Measurements from ENCODE around the gene CHRNA1. TPM values are rescaled to one million over a fixed set of nuclear protein-coding genes. Genes with fewer than 3 reads are reported as not detected.
A peak's percentile ranks its signal among the peaks of the same experiment; 100 is the strongest.

The CHRNA1 gene
- total RNA-seq, 1 donor from 2014 or later, result 3.7 TPM

- Histone ChIP-seq H3K4me3 (ENCODE audit: insufficient read depth, low read depth, low read length) (no peak overlapping the region), H2AFZ (ENCODE audit: low read depth, low read length) (no peak overlapping the region), H3K9ac (ENCODE audit: low read length) (no peak overlapping the region), H3K27ac (ENCODE audit: low read depth, low read length) (no peak overlapping the region), H3K27me3 (ENCODE audit: insufficient read depth, low read length) (peaks cover 2% of the 10 kb centered on the region), H3K36me3 (ENCODE audit: insufficient read depth, low read length) (no peaks in the 10 kb centered on the region), H3K4me1 (ENCODE audit: insufficient read depth, low read length) (no peaks in the 10 kb centered on the region), H4K20me1 (ENCODE audit: insufficient read depth, low read length) (no peaks in the 10 kb centered on the region), H3K9me3 (ENCODE audit: insufficient read depth, low read depth, low read length) (no peaks in the 10 kb centered on the region), H3K4me2 (ENCODE audit: low read length) (no peak overlapping the region), H3K79me2 (ENCODE audit: insufficient read depth, low read length) (no peaks in the 10 kb centered on the region)
- no peaks in the 10 kb centered on the region for H3K4me1 Mint-ChIP-seq (ENCODE audit: low read depth, unreplicated experiment)
- H3K36me3 Mint-ChIP-seq (ENCODE audit: low read depth, unreplicated experiment), result no peaks in the 10 kb centered on the region
- H3K27me3 Mint-ChIP-seq (ENCODE audit: low read depth, unreplicated experiment), result peaks cover 43% of the 10 kb centered on the region
- no peak for FAIRE-seq
- DNase-seq (ENCODE audit: low read depth), result no peak
- H3K4me3 Mint-ChIP-seq (ENCODE audit: unreplicated experiment), result no peak overlapping the region
- TF ChIP-seq EZH2 (IDR thresholded peaks at IDR 0.05; ENCODE audit: insufficient read depth, low read length) (no peak), CTCF (IDR thresholded peaks at IDR 0.05; ENCODE audit: insufficient read depth, low read depth, low read length) (no peak)
- H3K27ac Mint-ChIP-seq (ENCODE audit: unreplicated experiment), result no peak overlapping the region
- peaks cover 1% of the 10 kb centered on the region for H3K9me3 Mint-ChIP-seq (ENCODE audit: unreplicated experiment)
These were observed 25.4 kb downstream of the CHRNA1 start for GRCh38 chr2:174738841-174739240.

GRCh38 chr2:174731546-174731945 lies 32.7 kb downstream of the CHRNA1 start:
- H2AFZ ChIP-seq (ENCODE audit: low read depth, low read length), result no peak overlapping the region
- no peak for DNase-seq (ENCODE audit: low read depth)
- Mint-ChIP-seq H3K9me3 (ENCODE audit: unreplicated experiment) (peaks cover 2% of the 10 kb centered on the region), H3K27ac (ENCODE audit: unreplicated experiment) (no peak overlapping the region), H3K27me3 (ENCODE audit: low read depth, unreplicated experiment) (peaks cover 58% of the 10 kb centered on the region), H3K4me1 (ENCODE audit: low read depth, unreplicated experiment) (no peaks in the 10 kb centered on the region), H3K36me3 (ENCODE audit: low read depth, unreplicated experiment) (no peaks in the 10 kb centered on the region), H3K4me3 (ENCODE audit: unreplicated experiment) (no peak overlapping the region)
- H3K36me3 ChIP-seq (ENCODE audit: insufficient read depth, low read length), result no peaks in the 10 kb centered on the region
- peaks cover 49% of the 10 kb centered on the region for H3K27me3 ChIP-seq (ENCODE audit: insufficient read depth, low read length)
- no peaks in the 10 kb centered on the region for H3K79me2 ChIP-seq (ENCODE audit: insufficient read depth, low read length)
- no peak for FAIRE-seq
- TF ChIP-seq CTCF (IDR thresholded peaks at IDR 0.05; ENCODE audit: insufficient read depth, low read depth, low read length) (no peak), EZH2 (IDR thresholded peaks at IDR 0.05; ENCODE audit: insufficient read depth, low read length) (no peak)
- H3K9me3 ChIP-seq (ENCODE audit: insufficient read depth, low read depth, low read length), result no peaks in the 10 kb centered on the region
- no peak overlapping the region for H3K9ac ChIP-seq (ENCODE audit: low read length)
- no peak overlapping the region for H3K4me2 ChIP-seq (ENCODE audit: low read length)
- H3K4me1 ChIP-seq (ENCODE audit: insufficient read depth, low read length), result peaks cover 5% of the 10 kb centered on the region
- H4K20me1 ChIP-seq (ENCODE audit: insufficient read depth, low read length), result no peaks in the 10 kb centered on the region
- H3K27ac ChIP-seq (ENCODE audit: low read depth, low read length), result no peak overlapping the region
- no peak overlapping the region for H3K4me3 ChIP-seq (ENCODE audit: insufficient read depth, low read depth, low read length)

GRCh38 chr2:174730698-174731018 lies 33.6 kb downstream of the CHRNA1 start:
- H3K4me1 Mint-ChIP-seq (ENCODE audit: low read depth, unreplicated experiment), result no peaks in the 10 kb centered on the region
- no peak for FAIRE-seq
- H3K9ac ChIP-seq (ENCODE audit: low read length), result no peak overlapping the region
- H4K20me1 ChIP-seq (ENCODE audit: insufficient read depth, low read length), result no peaks in the 10 kb centered on the region
- H3K4me2 ChIP-seq (ENCODE audit: low read length), result peak overlapping the region; percentile 82
- no peaks in the 10 kb centered on the region for H3K79me2 ChIP-seq (ENCODE audit: insufficient read depth, low read length)
- peaks cover 2% of the 10 kb centered on the region for H3K9me3 Mint-ChIP-seq (ENCODE audit: unreplicated experiment)
- H3K27ac ChIP-seq (ENCODE audit: low read depth, low read length), result no peak overlapping the region
- DNase-seq (ENCODE audit: low read depth), result no peak
- H2AFZ ChIP-seq (ENCODE audit: low read depth, low read length), result peak overlapping the region; percentile 58
- H3K36me3 Mint-ChIP-seq (ENCODE audit: low read depth, unreplicated experiment), result no peaks in the 10 kb centered on the region
- H3K27ac Mint-ChIP-seq (ENCODE audit: unreplicated experiment), result no peak overlapping the region
- H3K4me3 Mint-ChIP-seq (ENCODE audit: unreplicated experiment), result no peak overlapping the region
- TF ChIP-seq CTCF (IDR thresholded peaks at IDR 0.05; ENCODE audit: insufficient read depth, low read depth, low read length), result no peak
- TF ChIP-seq EZH2 (IDR thresholded peaks at IDR 0.05; ENCODE audit: insufficient read depth, low read length), result no peak
- no peak overlapping the region for H3K4me3 ChIP-seq (ENCODE audit: insufficient read depth, low read depth, low read length)
- peaks cover 51% of the 10 kb centered on the region for H3K27me3 ChIP-seq (ENCODE audit: insufficient read depth, low read length)
- peaks cover 66% of the 10 kb centered on the region for H3K27me3 Mint-ChIP-seq (ENCODE audit: low read depth, unreplicated experiment)
- H3K9me3 ChIP-seq (ENCODE audit: insufficient read depth, low read depth, low read length), result no peaks in the 10 kb centered on the region
- peaks cover 5% of the 10 kb centered on the region for H3K4me1 ChIP-seq (ENCODE audit: insufficient read depth, low read length)
- H3K36me3 ChIP-seq (ENCODE audit: insufficient read depth, low read length), result no peaks in the 10 kb centered on the region
